ENCODE measurements around the gene C5AR2.

Gene C5AR2

DNA sequence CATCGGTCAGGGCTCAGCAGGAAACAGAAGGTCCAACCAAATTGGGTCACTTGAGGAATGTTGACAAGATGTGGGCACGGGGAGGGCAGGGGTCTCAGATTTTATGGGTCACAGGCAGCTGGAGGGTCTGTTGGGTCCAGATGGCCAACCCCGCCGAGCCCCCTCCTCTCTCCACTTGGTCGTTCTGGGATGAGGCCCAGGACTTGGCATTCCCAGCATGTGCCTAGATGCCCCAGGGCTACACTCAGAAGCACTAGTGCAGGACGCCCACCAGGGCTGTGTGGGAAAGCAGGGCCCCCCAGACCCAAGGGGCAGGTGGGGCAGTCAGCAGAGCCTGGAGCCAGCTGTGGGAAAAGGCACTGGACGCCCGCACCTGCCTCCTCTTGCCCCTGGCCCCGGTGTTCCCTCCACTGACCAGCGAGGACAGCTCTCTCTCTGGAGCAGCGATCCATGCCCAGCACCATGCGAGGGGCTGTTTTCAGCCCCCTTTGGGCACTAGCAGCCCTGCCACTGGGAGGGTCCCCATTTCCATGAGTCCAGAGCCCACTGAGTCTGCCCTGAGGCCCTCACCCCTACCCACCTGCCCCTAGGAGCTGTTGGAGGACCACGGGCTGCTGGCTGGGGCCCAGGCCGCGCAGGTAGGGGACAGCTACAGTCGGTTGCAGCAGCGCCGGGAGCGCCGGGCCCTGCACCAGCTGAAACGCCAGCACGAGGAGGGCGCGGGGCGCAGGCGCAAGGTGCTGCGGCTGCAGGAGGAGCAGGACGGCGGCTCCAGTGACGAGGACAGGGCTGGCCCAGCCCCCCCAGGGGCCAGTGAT, 43.1 kb downstream of the C5AR2 start:
- TF ChIP-seq, protein P1, sequence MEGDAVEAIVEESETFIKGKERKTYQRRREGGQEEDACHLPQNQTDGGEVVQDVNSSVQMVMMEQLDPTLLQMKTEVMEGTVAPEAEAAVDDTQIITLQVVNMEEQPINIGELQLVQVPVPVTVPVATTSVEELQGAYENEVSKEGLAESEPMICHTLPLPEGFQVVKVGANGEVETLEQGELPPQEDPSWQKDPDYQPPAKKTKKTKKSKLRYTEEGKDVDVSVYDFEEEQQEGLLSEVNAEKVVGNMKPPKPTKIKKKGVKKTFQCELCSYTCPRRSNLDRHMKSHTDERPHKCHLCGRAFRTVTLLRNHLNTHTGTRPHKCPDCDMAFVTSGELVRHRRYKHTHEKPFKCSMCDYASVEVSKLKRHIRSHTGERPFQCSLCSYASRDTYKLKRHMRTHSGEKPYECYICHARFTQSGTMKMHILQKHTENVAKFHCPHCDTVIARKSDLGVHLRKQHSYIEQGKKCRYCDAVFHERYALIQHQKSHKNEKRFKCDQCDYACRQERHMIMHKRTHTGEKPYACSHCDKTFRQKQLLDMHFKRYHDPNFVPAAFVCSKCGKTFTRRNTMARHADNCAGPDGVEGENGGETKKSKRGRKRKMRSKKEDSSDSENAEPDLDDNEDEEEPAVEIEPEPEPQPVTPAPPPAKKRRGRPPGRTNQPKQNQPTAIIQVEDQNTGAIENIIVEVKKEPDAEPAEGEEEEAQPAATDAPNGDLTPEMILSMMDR (conservative IDR thresholded peaks at IDR 0.05; ENCODE audit: low read depth, low read length): no peak
- Histone ChIP-seq H3K4me3 (IDR thresholded peaks at IDR 0.05; ENCODE audit: insufficient read depth, low read depth, low read length) (no peak overlapping the region), H3K27ac (no peak overlapping the region), H3K4me2 (no peak overlapping the region), H3K27me3 (ENCODE audit: insufficient read depth, low read depth) (no peaks in the 10 kb centered on the region), H3K4me1 (ENCODE audit: low read depth, poor library complexity, severe bottlenecking) (no peaks in the 10 kb centered on the region), H3K36me3 (ENCODE audit: insufficient read depth) (0 out of 2 replicates have a peak, but pooled peaks cover 3% of the 10 kb centered on the region), H4K20me1 (ENCODE audit: insufficient read depth) (no peaks in the 10 kb centered on the region), H3K9ac (no peak overlapping the region), H3K79me2 (ENCODE audit: insufficient read depth, low read depth) (no peaks in the 10 kb centered on the region), H2AFZ (ENCODE audit: low read depth) (no peak overlapping the region)

DNA sequence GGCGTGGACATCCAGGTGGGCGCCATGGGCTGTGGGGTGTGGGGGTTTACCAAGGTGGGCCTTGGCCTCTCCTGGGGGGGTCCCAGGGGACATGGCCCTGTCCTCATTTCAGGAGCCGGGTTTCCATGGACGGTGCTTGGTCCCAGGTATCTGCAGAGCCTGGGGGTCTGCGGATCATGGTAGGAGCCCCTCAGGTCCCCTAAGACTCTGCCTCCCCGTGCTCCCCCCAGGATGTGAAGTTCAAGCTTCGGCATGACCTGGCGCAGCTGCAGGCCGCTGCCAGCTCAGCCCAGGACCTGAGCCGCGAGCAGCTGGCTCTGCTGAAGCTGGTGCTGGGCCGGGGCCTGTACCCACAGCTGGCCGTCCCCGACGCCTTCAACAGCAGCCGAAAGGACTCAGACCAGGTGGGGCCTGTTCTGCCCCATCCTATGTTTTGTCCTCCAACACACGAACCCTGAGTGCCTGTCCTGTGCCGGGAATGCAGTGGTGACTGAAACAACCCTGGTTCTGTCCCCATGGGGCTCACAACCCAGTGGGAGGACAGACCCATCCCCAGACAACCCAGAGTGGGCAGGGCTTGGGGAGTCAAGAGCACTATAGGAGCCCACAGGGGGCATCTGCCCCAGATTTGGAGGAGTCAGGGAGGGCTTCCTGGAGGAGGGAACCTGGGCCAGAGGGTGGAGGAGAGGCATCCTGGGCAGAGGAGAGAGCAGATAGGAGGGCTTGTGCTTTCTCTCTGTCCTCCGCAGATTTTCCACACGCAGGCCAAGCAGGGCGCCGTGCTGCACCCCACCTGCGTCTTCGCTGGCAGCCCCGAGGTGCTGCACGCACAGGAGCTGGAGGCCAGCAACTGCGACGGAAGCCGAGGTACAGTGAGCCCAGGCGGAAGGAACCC, 44.0 kb downstream of the C5AR2 start:
- Histone ChIP-seq H3K4me3 (IDR thresholded peaks at IDR 0.05; ENCODE audit: insufficient read depth, low read depth, low read length) (no peak overlapping the region), H3K79me2 (ENCODE audit: insufficient read depth, low read depth) (no peaks in the 10 kb centered on the region), H3K27me3 (ENCODE audit: insufficient read depth, low read depth) (no peaks in the 10 kb centered on the region), H3K9ac (no peak overlapping the region), H2AFZ (ENCODE audit: low read depth) (no peak overlapping the region), H3K4me2 (no peak overlapping the region), H3K4me1 (ENCODE audit: low read depth, poor library complexity, severe bottlenecking) (no peaks in the 10 kb centered on the region), H4K20me1 (ENCODE audit: insufficient read depth) (no peaks in the 10 kb centered on the region), H3K36me3 (ENCODE audit: insufficient read depth) (0 out of 2 replicates have a peak, but pooled peaks cover 3% of the 10 kb centered on the region), H3K27ac (no peak overlapping the region)
- TF ChIP-seq, protein P1 (conservative IDR thresholded peaks at IDR 0.05; ENCODE audit: low read depth, low read length): no peak

DNA sequence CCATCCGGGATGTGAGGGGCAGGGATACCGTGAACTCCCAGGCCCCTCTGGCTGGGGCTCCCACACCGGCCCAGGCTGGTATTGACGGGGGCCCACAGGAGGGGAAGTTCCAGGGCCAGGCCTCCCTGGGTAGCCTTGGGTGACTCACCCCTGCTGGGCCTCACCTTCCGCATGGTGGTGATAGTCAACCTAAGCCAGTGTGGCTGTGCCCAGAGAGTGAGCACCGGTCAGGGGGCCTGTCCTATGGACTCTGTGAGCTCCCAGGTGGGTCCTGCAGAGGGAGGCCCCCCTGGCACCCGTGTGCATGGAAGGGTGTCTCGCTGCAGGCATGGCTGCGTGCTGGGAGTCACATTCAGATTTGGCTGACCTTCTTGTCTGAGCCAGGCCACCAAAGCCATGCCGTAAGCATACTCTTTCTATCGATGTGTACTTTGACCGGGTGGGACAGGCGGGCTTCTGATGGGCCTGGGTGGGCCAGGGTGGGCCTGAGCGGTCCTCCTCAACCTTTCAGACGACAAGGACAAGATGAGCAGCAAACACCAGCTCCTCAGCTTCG, 44.7 kb downstream of the C5AR2 start:
- no peaks in the 10 kb centered on the region for H3K79me2 ChIP-seq (ENCODE audit: insufficient read depth, low read depth)
- H3K4me3 ChIP-seq (IDR thresholded peaks at IDR 0.05; ENCODE audit: insufficient read depth, low read depth, low read length): no peak overlapping the region
- no peak overlapping the region for H3K9ac ChIP-seq
- no peaks in the 10 kb centered on the region for H3K4me1 ChIP-seq (ENCODE audit: low read depth, poor library complexity, severe bottlenecking)
- TF ChIP-seq, protein P1 (conservative IDR thresholded peaks at IDR 0.05; ENCODE audit: low read depth, low read length): no peak
- no peak overlapping the region for H2AFZ ChIP-seq (ENCODE audit: low read depth)
- H3K27ac ChIP-seq: no peak overlapping the region
- no peaks in the 10 kb centered on the region for H4K20me1 ChIP-seq (ENCODE audit: insufficient read depth)
- no peak overlapping the region for H3K4me2 ChIP-seq
- H3K36me3 ChIP-seq (ENCODE audit: insufficient read depth): 0 out of 2 replicates have a peak, but pooled peaks cover 3% of the 10 kb centered on the region
- no peaks in the 10 kb centered on the region for H3K27me3 ChIP-seq (ENCODE audit: insufficient read depth, low read depth)

DNA sequence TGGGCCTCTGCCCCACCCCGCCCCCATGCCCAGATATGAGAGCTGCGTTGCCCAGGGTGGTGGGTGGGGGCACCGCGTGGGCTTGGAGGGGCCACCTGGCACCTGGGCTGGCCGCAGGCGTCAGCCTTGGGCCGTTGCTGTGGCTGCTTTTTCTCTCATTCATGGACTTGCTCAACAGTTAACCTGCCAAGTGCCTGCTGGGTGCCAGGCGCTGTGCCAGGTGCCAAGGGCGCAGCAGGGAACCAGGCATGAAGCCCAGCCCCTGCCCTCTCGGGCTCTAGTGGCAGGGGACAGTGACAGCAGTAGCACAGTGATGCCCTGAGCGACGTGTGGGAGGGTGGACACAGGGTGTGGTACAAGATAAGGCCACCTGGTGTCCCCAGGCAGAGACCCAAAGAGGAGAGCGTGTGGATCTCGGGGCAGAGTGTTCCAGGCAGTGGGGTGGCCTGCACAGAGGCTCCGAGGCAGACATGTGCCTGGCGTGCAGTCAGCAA, 45.3 kb downstream of the C5AR2 start:
- Histone ChIP-seq H3K27ac (no peak overlapping the region), H2AFZ (ENCODE audit: low read depth) (no peak overlapping the region), H3K4me3 (IDR thresholded peaks at IDR 0.05; ENCODE audit: insufficient read depth, low read depth, low read length) (no peak overlapping the region), H3K4me1 (ENCODE audit: low read depth, poor library complexity, severe bottlenecking) (no peaks in the 10 kb centered on the region), H4K20me1 (ENCODE audit: insufficient read depth) (no peaks in the 10 kb centered on the region), H3K9ac (no peak overlapping the region), H3K36me3 (ENCODE audit: insufficient read depth) (0 out of 2 replicates have a peak, but pooled peaks cover 3% of the 10 kb centered on the region), H3K27me3 (ENCODE audit: insufficient read depth, low read depth) (no peaks in the 10 kb centered on the region), H3K79me2 (ENCODE audit: insufficient read depth, low read depth) (no peaks in the 10 kb centered on the region), H3K4me2 (no peak overlapping the region)
- TF ChIP-seq, protein P1 (conservative IDR thresholded peaks at IDR 0.05; ENCODE audit: low read depth, low read length): no peak
